Epithelial cell of proximal tubule (primary cell): Measurements from ENCODE around the gene GPBAR1. TPM values are rescaled to one million over a fixed set of nuclear protein-coding genes. Genes with fewer than 3 reads are reported as not detected.

ENCODE experiments used
- DNase-seq: peaks from one replicate; pipeline ENCODE4 v3.0.0-alpha.2; 2011; ENCODE audit warnings: low read depth
- H3K4me3 ChIP-seq: 2 replicates; pipeline ENCODE4 v1.5.1; 2011; ENCODE audit warnings: low read depth, mild to moderate bottlenecking, low read length
- total RNA-seq: library from RNA; depleted of rRNA; stranded (reverse); fragments of >200 nt; gene quantifications from 2 replicates; pipeline ENCODE4 v1.2.3, GENCODE V29; 2015
- TF ChIP-seq, protein P1 (sequence below): conservative IDR thresholded peaks from 2 replicates; pipeline ENCODE4 v1.5.1; 2012; ENCODE audit warnings: low read depth, mild to moderate bottlenecking, low read length

The GPBAR1 gene
- total RNA-seq, 1 donor from 2014 or later = 2.3 TPM

- TF ChIP-seq, protein P1, sequence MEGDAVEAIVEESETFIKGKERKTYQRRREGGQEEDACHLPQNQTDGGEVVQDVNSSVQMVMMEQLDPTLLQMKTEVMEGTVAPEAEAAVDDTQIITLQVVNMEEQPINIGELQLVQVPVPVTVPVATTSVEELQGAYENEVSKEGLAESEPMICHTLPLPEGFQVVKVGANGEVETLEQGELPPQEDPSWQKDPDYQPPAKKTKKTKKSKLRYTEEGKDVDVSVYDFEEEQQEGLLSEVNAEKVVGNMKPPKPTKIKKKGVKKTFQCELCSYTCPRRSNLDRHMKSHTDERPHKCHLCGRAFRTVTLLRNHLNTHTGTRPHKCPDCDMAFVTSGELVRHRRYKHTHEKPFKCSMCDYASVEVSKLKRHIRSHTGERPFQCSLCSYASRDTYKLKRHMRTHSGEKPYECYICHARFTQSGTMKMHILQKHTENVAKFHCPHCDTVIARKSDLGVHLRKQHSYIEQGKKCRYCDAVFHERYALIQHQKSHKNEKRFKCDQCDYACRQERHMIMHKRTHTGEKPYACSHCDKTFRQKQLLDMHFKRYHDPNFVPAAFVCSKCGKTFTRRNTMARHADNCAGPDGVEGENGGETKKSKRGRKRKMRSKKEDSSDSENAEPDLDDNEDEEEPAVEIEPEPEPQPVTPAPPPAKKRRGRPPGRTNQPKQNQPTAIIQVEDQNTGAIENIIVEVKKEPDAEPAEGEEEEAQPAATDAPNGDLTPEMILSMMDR = no peak
- DNase-seq = peak; percentile 86
- peak overlapping the region; percentile 58 for H3K4me3 ChIP-seq
Measured at GRCh38 chr2:218286570-218287459, 26.0 kb downstream of the GPBAR1 start.

DNA sequence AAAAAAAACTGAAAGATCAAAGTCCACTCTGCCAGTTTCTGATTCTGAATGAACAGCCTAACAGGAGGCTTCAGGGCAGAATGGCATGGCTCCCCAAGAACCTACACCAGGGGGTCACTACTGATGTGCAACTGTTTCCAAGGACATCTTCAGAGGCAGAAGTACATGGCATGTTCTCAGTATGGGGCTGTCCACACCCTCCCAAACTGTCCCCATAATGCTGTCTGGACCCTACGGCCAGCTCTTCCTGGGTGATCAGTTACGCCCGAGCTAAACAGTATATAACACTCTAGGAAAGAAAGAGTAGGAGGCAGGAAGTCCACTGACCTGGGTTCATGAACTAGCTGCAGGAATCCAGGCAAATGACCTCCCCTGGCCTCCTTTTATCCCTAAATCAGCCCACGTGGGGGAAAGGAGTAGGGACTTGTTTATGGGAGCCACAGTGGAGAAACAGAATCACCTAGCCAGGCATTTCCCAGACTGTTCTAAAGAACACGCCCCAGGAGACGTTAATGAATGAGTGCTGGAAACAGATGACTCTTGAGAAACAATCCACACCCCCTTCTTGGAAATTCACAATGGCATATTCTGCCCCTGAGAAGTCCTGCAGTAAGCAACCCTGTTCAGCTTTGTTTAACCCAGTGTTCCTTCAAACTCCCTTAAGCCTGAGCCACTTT is 29.0 kb downstream of the GPBAR1 start:
- DNase-seq = peak; percentile 61
- H3K4me3 ChIP-seq = peak overlapping the region; percentile 72
- TF ChIP-seq, protein P1 = no peak

- TF ChIP-seq, protein P1 = no peak
- no peak for DNase-seq
- H3K4me3 ChIP-seq = peak overlapping the region; percentile 72
Measured at GRCh38 chr2:218290316-218291261, 29.8 kb downstream of the GPBAR1 start.

DNA sequence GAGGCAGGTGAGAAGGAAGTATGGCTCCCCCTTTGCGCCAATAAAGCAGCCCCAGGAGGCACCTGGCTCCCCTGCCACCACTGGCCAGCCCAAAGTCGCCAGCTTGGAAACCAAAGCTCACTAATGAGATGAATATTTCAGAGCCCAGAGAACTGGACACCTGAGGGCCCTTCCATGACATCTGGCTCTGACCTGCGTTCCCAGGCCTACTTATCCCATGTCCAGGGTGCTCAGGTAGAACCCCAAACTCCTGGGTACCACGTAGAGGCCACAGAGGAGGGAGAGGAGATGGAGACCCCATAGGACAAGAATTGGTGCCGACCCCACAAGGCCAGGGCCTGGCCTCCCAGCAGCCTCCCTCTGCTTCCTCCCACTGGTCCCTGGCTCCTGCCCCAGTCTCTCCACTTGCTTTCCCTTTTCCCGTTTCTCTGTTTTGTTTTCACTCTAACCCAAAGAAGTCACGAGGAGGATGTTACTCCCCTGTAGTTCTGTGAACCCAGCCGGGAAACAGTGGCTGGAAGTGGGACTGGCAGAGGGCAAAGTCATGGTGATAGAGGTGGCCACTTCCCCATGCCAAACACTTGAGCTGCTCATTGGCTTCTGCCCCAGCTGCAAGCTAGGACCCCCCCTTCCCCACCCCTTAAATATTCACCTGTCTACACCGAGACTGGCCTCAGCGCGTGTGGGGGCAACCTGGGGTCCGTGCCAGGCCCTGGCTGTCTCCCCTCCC is 30.7 kb downstream of the GPBAR1 start:
- DNase-seq = no peak
- TF ChIP-seq, protein P1 = no peak
- peak overlapping the region; percentile 72 for H3K4me3 ChIP-seq

GRCh38 chr2:218292048-218293014 is 31.5 kb downstream of the GPBAR1 start, which contains the start of gene TMBIM1:
TSS of gene TMBIM1 (minus strand) at chr2:218292503. CDS start at chr2:218282141, 10,362 bp downstream.
- no peak for DNase-seq
- TF ChIP-seq, protein P1 = peak; percentile 60
- H3K4me3 ChIP-seq = peak within 1 kb of the TSS; percentile 72
